HepG2 (cell line): ENCODE results near the gene RNF4. TPM values are rescaled to one million over a fixed set of nuclear protein-coding genes. Genes with fewer than 3 reads are reported as not detected.

ENCODE experiments used
- AHR ChIP-seq: IDR thresholded peaks from 2 replicates; pipeline ENCODE4 v1.6.1; 2018; ENCODE audit warnings: missing genetic modification reagents, missing compliant biosample characterization
- ARHGAP35 ChIP-seq: sonication (generic); formaldehyde crosslinking; IDR thresholded peaks from 2 replicates; pipeline ENCODE4 v1.9.0; 2022; ENCODE audit warnings: mild to moderate bottlenecking, inconsistent platforms, moderate library complexity, missing genetic modification reagents, borderline replicate concordance
- FLYWCH1 ChIP-seq: sonication (generic); formaldehyde crosslinking; IDR thresholded peaks from 2 replicates; pipeline ENCODE4 v1.8.1; 2023; ENCODE audit warnings: mild to moderate bottlenecking, missing genetic modification reagents
- HINFP ChIP-seq: sonication (generic); formaldehyde crosslinking; IDR thresholded peaks from 2 replicates; pipeline ENCODE4 v1.4.0; 2020; ENCODE audit warnings: low read depth, mild to moderate bottlenecking, missing genetic modification reagents
- HNRNPLL ChIP-seq: fragments of 200-400 bp; formaldehyde crosslinking; IDR thresholded peaks from 2 replicates; pipeline ENCODE4 v1.6.1; 2017; ENCODE audit warnings: mild to moderate bottlenecking, low read depth, low read length; ENCODE audit not compliant: poor library complexity, severe bottlenecking
- KDM5B ChIP-seq: sonication (generic); formaldehyde crosslinking; IDR thresholded peaks from 2 replicates; pipeline ENCODE4 v1.4.0; 2020; ENCODE audit warnings: missing genetic modification reagents, mild to moderate bottlenecking, borderline replicate concordance
- KLF13 ChIP-seq: sonication (generic); formaldehyde crosslinking; IDR thresholded peaks from 2 replicates; pipeline ENCODE4 v1.4.0; 2020; ENCODE audit warnings: mild to moderate bottlenecking, missing genetic modification reagents
- MAX ChIP-seq: IDR thresholded peaks from 2 replicates; pipeline ENCODE4 v1.6.1; 2012; ENCODE audit warnings: inconsistent platforms
- NCOR1 ChIP-seq: fragments of 200-600 bp; sonication (generic); IDR thresholded peaks from 2 replicates; pipeline ENCODE4 v1.7.0; 2017; ENCODE audit warnings: antibody characterized with exemption, low read length, borderline replicate concordance
- POLR2AphosphoS5 ChIP-seq: IDR thresholded peaks from 2 replicates; pipeline ENCODE4 v1.6.1; 2012; ENCODE audit warnings: low read depth, low read length
- RFXAP ChIP-seq: sonication (generic); formaldehyde crosslinking; IDR thresholded peaks from 2 replicates; pipeline ENCODE4 v1.4.0; 2020; ENCODE audit warnings: missing genetic modification reagents, borderline replicate concordance
- SP140L ChIP-seq: sonication (generic); formaldehyde crosslinking; IDR thresholded peaks from 2 replicates; pipeline ENCODE4 v1.4.0; 2020; ENCODE audit warnings: missing genetic modification reagents, borderline replicate concordance
- ZFX ChIP-seq: sonication (generic); formaldehyde crosslinking; IDR thresholded peaks from 2 replicates; pipeline ENCODE4 v1.4.0; 2020; ENCODE audit warnings: mild to moderate bottlenecking, low read depth, missing genetic modification reagents, moderate library complexity
- ZHX1 ChIP-seq: sonication (generic); formaldehyde crosslinking; IDR thresholded peaks from 2 replicates; pipeline ENCODE4 v1.8.1; 2022; ENCODE audit warnings: low read depth, mild to moderate bottlenecking, missing genetic modification reagents
- ZNF101 ChIP-seq: sonication (generic); formaldehyde crosslinking; IDR thresholded peaks from 2 replicates; pipeline ENCODE4 v1.4.0; 2020; ENCODE audit warnings: mild to moderate bottlenecking, low read depth, missing genetic modification reagents, borderline replicate concordance
- ZNF274 ChIP-seq: sonication (generic); formaldehyde crosslinking; IDR thresholded peaks from 2 replicates; pipeline ENCODE4 v1.5.1; 2020; ENCODE audit warnings: mild to moderate bottlenecking, missing genetic modification reagents
- ZNF329 ChIP-seq: sonication (generic); formaldehyde crosslinking; IDR thresholded peaks from 2 replicates; pipeline ENCODE4 v1.9.0; 2021; ENCODE audit warnings: low read depth, mild to moderate bottlenecking, missing genetic modification reagents
- ZNF331 ChIP-seq: sonication (generic); formaldehyde crosslinking; IDR thresholded peaks from 2 replicates; pipeline ENCODE4 v1.4.0; 2020; ENCODE audit warnings: missing genetic modification reagents
- ZNF572 ChIP-seq: sonication (generic); formaldehyde crosslinking; IDR thresholded peaks from 2 replicates; pipeline ENCODE4 v1.5.1; 2020; ENCODE audit warnings: mild to moderate bottlenecking, missing genetic modification reagents
- ZSCAN29 ChIP-seq: sonication (generic); formaldehyde crosslinking; conservative IDR thresholded peaks from 2 replicates; pipeline ENCODE4 v1.4.0; 2020; ENCODE audit warnings: mild to moderate bottlenecking, missing genetic modification reagents
- polyA plus RNA-seq, 8 experiments: library from polyadenylated mRNA; depleted of rRNA in 3 of 8; stranded (reverse) in 7 of 8; unstranded in 1 of 8; fragments of >200 nt; fragmentation: Illumina TruSeq in 4 of 8; extraction: Trizol in 4 of 8; gene quantifications; 2 replicates each; pipeline versions ENCODE4 v1.2.1 to v1.2.3, GENCODE V29; 2011 to 2016; ENCODE audit warnings: low read depth in 4 of 8, missing spikeins in 1 of 8, mixed read lengths in 1 of 8; ENCODE audit not compliant: insufficient read depth in 1 of 8
- total RNA-seq, 5 experiments: library from RNA; depleted of rRNA; stranded (reverse); fragments of >200 nt; fragmentation: Illumina TruSeq; extraction: Trizol; gene quantifications; 2 replicates each; pipeline ENCODE4 v1.2.3, GENCODE V29; 2016; ENCODE audit warnings: low read depth in 1 of 5
- TF ChIP-seq, protein P1 (sequence below): IDR thresholded peaks from 2 replicates; pipeline ENCODE4 v1.6.1; 2016; ENCODE audit warnings: mild to moderate bottlenecking

The RNF4 gene
- total and polyA plus RNA-seq, 2 of the 13 experiments (the other 11 are each of a cell fraction or from before 2014, with no cell fraction given): 38.1 to 45.1 TPM

DNA sequence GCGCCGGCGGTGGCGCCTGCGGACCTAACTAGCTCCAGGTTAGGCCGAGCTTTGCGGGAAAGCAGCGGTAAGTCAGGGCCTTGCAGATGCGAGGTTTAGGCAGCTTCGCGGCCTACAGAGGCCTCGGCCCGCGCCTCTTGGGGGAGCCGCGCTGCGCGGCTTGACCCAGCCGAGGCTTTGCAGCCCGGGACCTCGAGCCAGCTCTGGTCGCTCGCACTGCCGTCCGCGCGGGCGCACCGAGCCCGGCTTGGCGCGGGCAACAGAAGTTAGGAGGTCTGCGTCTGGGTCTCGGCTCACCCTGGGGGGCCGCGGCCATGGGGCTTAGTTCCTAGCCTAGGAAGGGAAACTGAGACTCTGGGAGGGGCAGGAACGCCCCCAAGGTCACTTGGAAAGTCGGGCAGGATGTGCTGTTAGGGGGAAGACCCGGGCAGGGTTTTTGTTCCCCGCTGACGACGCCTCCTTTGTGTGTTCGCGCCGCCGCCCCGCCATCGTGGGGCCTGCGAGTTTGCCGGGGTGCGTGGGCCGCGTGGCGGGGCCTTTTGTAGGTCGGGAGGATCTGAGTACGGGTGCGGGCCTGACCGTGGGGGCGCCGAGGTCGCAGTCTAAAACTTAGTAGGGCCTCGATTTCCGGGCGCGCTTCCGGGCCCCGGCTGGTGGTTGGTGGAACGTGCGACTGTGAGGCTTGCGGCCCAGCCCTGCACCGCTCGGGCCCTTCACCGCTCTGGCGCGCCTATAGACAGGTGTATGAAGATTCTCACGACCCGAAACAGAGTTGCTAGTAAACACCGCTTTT, 482 bp downstream of the RNF4 start (continued):
- TF ChIP-seq FLYWCH1 (CRISPR knock-in tag) (0 out of 2 replicates have a peak, but pooled peaks have one; percentile 24), MAX (peak; percentile 60), ZNF101 (CRISPR knock-in tag) (peak; percentile 41; the same call in 1 of the 2 replicates), HNRNPLL (peak; percentile 14), NCOR1 (no peak), ZFX (CRISPR knock-in tag) (peak; percentile 82), ARHGAP35 (CRISPR knock-in tag) (no peak), ZNF274 (no peak), SP140L (0 out of 2 replicates have a peak, but pooled peaks have one; percentile 46), HINFP (0 out of 2 replicates have a peak, but pooled peaks have one; percentile 42), RFXAP (CRISPR knock-in tag) (no peak), KLF13 (peak; percentile 65; the same call in 1 of the 2 replicates), KDM5B (peak; percentile 60; the same call in 1 of the 2 replicates), AHR (CRISPR knock-in tag) (0 out of 2 replicates have a peak, but pooled peaks have one; percentile 45), ZSCAN29 (0 out of 2 replicates have a peak, but pooled peaks have one; percentile 56), ZNF329 (CRISPR knock-in tag) (peak; percentile 41), ZNF572 (CRISPR knock-in tag) (peak; percentile 34; the same call in 1 of the 2 replicates), ZNF331 (CRISPR knock-in tag) (0 out of 2 replicates have a peak, but pooled peaks have one; percentile 18), POLR2AphosphoS5 (no peak), ZHX1 (CRISPR knock-in tag) (no peak)
- TF ChIP-seq, protein P1, sequence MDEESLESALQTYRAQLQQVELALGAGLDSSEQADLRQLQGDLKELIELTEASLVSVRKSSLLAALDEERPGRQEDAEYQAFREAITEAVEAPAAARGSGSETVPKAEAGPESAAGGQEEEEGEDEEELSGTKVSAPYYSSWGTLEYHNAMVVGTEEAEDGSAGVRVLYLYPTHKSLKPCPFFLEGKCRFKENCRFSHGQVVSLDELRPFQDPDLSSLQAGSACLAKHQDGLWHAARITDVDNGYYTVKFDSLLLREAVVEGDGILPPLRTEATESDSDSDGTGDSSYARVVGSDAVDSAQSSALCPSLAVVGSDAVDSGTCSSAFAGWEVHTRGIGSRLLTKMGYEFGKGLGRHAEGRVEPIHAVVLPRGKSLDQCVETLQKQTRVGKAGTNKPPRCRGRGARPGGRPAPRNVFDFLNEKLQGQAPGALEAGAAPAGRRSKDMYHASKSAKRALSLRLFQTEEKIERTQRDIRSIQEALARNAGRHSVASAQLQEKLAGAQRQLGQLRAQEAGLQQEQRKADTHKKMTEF (CRISPR knock-in tag): peak; percentile 47; the same call in 1 of the 2 replicates
